Measurements from ENCODE around the gene UBE2I.

DNA sequence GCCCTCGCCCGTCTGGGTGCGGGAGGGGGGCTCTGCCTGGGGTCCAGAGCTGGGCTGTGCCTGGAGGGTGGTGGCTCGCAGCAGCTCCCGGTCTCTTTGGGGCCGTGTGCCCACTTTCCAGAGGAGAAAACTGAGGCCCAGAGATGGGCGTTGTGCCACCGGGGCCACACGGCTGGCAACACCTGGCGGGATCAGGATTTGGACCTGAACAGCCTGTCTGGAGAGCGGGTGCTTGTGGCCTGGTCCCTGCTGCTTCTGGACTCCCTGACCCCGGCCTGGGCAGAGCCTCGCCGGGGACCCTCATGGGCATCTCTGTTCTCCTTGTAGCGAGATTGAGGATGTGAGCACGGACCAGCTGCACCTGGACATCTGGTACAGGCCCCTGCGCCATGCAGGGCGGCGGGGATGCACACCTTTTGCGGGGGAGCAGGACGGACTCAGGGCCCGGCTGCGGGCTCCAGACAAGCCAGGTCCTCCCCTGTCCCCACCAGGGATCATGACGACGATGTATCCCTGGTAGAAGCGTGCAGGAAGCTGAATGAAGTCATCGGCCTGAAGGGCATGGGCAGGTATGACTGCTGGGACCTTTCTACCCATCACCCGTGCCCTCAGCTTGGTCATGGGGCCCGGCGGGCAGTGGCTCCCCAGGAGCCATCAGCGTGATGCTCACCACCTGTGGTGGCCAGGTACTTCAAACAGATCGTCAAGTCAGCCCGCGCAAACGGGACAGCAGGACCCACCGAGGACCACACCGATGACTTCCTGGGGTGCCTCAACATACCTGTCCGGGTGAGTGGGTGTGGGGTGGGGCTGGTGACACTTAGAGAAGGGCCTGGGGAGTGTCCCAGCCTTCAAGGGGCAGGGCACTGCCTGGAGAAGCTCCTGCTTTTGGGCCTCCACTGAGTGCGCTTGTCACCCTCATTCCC lies 32.3 kb downstream of the UBE2I start:
- no peak for TF ChIP-seq CTCF (conservative IDR thresholded peaks at IDR 0.05; ENCODE audit: low read depth, low read length)
- no peak for TF ChIP-seq SMC3 (IDR thresholded peaks at IDR 0.05; ENCODE audit: low read depth, low read length)
- TF ChIP-seq CHD1 (IDR thresholded peaks at IDR 0.05; ENCODE audit: low read depth, low read length) = no peak
- no peak for TF ChIP-seq POLR2A (IDR thresholded peaks at IDR 0.05; ENCODE audit: low read depth, low read length)
- TF ChIP-seq, protein P1, sequence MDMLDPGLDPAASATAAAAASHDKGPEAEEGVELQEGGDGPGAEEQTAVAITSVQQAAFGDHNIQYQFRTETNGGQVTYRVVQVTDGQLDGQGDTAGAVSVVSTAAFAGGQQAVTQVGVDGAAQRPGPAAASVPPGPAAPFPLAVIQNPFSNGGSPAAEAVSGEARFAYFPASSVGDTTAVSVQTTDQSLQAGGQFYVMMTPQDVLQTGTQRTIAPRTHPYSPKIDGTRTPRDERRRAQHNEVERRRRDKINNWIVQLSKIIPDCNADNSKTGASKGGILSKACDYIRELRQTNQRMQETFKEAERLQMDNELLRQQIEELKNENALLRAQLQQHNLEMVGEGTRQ (IDR thresholded peaks at IDR 0.05; ENCODE audit: low read depth, low read length) = no peak
- no peak for TF ChIP-seq FOS (IDR thresholded peaks at IDR 0.05; ENCODE audit: low read depth, low read length)
- no peak for TF ChIP-seq RFX5 (IDR thresholded peaks at IDR 0.05; ENCODE audit: low read depth, low read length)
- TF ChIP-seq, protein P2, sequence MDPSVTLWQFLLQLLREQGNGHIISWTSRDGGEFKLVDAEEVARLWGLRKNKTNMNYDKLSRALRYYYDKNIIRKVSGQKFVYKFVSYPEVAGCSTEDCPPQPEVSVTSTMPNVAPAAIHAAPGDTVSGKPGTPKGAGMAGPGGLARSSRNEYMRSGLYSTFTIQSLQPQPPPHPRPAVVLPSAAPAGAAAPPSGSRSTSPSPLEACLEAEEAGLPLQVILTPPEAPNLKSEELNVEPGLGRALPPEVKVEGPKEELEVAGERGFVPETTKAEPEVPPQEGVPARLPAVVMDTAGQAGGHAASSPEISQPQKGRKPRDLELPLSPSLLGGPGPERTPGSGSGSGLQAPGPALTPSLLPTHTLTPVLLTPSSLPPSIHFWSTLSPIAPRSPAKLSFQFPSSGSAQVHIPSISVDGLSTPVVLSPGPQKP (IDR thresholded peaks at IDR 0.05; ENCODE audit: borderline replicate concordance, low read depth, low read length) = no peak
- no peak for TF ChIP-seq MXI1 (IDR thresholded peaks at IDR 0.05; ENCODE audit: borderline replicate concordance, low read depth, low read length)
- TF ChIP-seq MAFK (IDR thresholded peaks at IDR 0.05; ENCODE audit: low read depth, low read length) = no peak
- no peak for TF ChIP-seq RCOR1 (IDR thresholded peaks at IDR 0.05; ENCODE audit: insufficient replicate concordance, low read length)
- TF ChIP-seq MAZ (IDR thresholded peaks at IDR 0.05; ENCODE audit: borderline replicate concordance, low read depth, low read length) = no peak
- TF ChIP-seq CEBPB (IDR thresholded peaks at IDR 0.05; ENCODE audit: low read depth, low read length) = no peak
